NOMO-1 treated with DMSO at 0.1 percent for 48 hours (cell line): Measurements from ENCODE around the gene AKAP13.
"Not testable (repeated sequence)": the region's sequence is repeated elsewhere in the genome, so short reads cannot be mapped to it uniquely, and the experiment has no call there.

Experiments
- DNase-seq: peaks from one replicate; lab custom pipeline; 2025; ENCODE audit not compliant: unreplicated experiment; lab: John Stamatoyannopoulos, UW

The AKAP13 gene

DNA sequence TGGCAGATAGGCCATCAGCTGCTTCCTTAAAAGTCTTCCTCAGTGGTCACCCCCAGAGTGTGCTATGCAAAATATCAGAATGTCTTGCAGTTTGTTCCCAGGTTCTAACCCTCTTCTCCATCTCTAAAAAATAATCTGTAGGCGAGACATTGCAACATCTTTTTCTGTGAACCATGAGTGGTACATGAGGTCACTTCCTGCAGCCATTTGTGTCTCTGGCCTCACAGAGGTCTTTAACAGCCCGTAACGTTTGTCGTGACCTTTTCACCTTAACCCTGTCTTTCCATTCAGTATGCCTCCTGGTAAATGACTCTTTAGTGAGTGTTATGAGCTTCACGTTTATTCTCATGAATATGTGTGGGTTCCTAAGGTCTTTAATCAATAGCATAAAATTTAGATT, 269.0 kb downstream of the AKAP13 start:
- peak; percentile 88 for DNase-seq

DNA sequence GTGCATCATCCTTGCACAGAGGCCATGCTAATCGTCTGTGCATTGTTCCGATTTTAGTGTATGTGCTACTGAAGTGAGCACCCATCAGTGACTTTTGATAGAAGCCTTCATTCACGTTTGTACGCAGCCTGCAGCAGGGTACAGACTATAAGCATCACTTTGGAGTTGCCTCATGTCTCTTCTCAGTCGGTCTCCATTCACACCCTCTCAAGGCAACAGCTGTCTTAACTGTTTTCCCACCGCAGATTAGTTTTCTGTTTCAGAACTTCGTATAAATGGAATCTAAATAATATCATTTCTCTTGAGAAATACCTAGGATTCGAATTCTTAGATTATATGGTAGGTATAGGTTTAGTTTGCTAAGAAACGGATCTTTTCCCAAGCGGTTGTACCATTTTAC, 271.1 kb downstream of the AKAP13 start:
- DNase-seq, result no peak

DNA sequence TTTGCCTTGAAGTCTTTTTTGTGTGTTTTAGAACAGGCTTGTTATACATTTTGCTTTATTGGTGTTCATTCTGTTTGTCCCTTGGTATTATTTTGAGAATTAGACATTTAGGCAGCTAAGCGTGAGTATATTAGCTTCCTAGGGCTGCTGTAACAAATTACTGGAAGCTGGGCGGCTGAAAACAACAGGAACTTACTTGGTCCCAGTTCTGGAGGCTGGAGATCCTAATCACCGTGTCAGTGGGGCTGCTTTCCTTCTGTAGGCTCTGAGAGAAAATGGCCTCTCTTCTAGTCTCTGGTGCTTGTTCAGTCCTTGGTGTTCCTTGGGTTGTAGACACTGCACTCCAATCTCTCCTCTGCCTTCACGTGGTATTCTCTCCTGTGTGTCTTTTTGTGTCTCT, 272.1 kb downstream of the AKAP13 start:
- no peak for DNase-seq

- DNase-seq, result no peak
Measured at GRCh38 chr15:85657132-85657531, 276.7 kb downstream of the AKAP13 start.

- DNase-seq, result no peak
Measured at GRCh38 chr15:85658816-85659215, 278.4 kb downstream of the AKAP13 start.

- no peak for DNase-seq
Measured at GRCh38 chr15:85661859-85662258, 281.5 kb downstream of the AKAP13 start.

DNA sequence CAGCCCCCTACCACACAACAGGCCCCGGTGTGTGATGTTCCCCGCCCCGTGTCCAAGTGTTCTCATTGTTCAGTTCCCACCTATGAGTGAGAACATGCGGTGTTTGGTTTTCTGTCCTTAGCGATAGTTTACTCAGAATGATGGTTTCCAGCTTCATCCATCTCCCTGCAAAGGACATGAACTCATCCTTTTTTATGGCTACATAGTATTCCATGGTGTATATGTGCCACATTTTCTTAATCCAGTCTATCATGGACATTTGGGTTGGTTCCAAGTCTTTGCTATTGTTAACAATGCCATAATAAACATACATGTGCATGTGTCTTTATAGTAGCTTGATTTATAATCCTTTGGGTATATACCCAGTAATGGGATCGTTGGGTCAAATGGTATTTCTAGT, 285.3 kb downstream of the AKAP13 start:
- DNase-seq, result not testable (repeated sequence)

- peak; percentile 63 for DNase-seq
Measured at GRCh38 chr15:85667491-85668424, 287.4 kb downstream of the AKAP13 start.

DNA sequence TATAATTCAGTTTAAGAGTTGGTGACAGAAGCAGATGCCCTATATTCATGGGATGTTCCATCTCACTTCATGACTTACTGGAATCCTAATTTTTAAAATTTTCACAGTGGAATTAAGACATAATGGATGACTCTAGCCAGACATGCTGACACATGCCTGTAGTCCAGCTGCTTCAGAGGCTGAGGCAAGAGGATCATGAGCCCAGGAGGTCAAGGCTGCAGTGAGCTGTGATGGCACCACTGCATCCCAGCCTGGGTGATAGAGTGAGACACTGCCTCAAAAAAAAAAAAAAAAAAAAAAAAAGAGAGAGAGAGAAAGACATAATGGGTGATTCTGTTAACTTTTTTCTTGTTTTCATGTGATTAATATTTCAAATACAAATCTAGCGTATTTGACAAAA, 290.8 kb downstream of the AKAP13 start:
- no peak for DNase-seq

DNA sequence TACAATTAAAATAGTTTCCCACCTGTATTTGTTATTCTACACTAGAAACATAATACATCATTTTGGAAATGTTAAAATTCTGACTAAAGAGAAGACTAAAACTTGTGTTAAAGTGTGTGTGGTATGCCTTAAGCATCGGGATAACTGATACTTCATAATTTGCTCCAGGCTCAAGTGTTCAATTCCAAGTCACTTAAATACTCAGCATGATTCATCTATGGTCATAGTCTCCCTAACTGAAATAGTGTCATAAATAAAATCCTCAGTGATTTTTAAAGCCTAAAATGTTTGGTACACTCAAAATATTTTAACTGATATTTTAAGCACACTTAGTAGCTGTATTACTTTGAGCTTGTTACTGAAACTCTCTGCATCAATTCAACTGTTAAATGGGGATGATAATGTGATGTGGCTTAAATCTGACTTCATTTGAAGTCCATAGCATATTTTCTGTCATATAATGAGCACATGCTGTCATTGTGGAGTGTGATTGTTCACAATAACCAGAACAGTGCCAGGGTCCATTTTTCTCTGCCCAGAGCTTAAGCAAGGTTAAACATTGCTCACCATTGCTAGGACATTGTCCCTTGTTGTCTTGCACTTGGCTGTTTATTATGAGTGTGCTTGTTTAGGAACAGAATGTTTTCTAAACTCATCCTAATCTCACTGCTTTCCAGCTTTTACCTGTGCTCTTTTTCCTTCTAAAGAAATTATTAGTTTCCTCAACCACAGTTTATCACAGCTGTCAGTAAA, 292.1 kb downstream of the AKAP13 start:
- no peak for DNase-seq

DNA sequence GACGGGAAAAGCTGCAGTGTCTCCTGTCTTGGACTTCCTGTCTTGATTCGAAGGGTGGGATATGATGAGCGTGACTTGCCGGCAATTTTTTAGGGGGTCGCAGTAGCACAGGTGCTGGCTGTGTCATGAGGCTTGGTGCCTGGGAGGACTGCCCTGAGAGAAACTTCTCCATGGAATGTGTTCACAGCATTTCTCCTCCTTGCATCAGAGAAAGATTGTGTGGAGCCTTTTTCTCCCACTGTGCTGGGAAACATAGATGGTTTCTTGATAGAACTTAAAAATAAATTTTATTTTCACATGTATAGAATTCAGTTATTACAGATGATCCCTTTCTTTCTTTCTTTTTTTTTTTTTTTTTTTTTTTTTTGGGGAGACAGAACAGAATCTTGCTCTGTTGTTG, 292.9 kb downstream of the AKAP13 start:
- no peak for DNase-seq

GRCh38 chr15:85676342-85677098, 296.1 kb downstream of the AKAP13 start:
- DNase-seq, result no peak

DNA sequence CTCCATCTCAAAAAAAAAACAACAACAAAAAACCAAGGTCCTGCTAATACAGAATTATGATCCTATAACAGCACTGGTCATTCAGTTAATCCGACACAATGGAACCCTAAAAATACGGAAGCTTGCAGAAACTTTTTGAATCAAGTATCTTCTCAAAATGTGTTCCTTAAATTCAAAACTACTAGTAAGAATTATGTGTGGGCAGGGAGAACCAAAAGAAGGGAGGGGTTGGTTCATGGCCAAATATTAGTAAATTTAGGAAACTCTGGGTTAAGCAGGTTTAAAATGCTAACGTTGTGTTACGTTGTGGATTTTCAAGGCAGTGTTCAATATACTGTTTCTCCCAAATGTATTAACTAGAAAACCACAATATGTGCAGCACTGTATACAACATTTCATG, 298.8 kb downstream of the AKAP13 start:
- no peak for DNase-seq

GRCh38 chr15:85681386-85681785, 301.0 kb downstream of the AKAP13 start:
- DNase-seq, result no peak

DNA sequence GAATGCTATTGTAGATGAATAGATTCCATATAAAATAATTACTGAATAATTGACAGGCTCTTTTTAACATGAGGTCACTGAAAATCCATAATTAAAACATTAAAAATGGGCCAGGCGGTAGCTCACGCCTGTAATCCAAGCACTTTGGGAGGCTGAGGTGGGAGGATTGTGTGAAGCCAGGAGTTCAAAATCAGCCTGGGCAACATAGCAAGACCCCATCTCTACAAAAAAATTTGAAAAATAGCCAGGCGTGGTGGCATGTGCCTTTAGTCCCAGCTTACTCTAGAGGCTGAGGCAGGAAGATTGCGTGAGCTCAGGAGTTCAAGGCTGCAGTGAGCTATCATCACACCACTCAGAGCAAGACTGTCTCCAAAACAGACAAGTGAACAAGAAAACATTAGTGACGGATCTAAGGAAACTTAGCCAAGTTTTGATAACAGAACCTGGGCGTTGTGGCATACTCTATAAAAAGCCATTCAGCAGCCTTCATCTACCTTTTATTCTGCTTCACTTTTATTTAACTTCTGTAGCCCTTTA, 303.8 kb downstream of the AKAP13 start:
- no peak for DNase-seq

DNA sequence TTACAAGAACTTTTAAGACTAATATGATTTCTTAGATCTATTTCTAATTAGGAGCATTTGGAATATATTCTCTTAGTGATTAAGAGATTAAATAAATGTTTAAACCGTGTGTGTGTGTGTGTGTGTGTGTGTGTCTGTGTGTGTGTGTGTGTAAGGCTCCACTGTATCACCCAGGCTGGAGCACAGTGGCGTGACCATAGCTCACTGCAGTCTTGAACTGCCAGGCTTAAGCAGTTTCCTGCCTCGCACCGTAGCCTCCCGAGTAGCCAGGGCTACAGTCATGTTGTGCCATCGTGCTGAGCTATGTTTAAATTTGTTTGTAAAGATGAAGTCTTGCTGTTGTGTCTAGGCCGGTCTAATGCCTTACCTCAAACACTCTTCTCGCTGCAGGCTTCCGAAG, 305.0 kb downstream of the AKAP13 start:
- DNase-seq, result no peak

- DNase-seq, result peak; percentile 5
Measured at GRCh38 chr15:85687329-85687728, 306.9 kb downstream of the AKAP13 start.

DNA sequence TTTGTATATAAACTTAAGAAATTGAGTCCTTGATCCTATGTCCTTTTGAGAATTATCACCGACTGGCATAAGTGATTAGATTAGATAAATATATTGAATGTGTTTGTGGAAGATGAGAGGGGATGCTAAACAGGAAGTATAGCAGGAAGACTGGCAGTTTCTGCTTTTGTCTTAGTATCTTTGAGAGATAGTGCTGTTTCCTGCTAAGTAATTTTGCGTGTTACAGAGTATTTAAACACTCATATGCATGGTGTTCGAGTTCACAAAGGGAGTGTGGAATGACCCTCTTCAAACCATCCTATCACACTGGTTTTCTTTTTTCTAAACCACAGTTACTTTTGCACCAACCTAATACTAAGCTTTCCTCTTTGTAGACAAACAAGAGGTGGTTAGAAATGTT, 308.3 kb downstream of the AKAP13 start:
- DNase-seq, result peak; percentile 9

GRCh38 chr15:85689729-85690128, 309.3 kb downstream of the AKAP13 start:
- peak; percentile 82 for DNase-seq

DNA sequence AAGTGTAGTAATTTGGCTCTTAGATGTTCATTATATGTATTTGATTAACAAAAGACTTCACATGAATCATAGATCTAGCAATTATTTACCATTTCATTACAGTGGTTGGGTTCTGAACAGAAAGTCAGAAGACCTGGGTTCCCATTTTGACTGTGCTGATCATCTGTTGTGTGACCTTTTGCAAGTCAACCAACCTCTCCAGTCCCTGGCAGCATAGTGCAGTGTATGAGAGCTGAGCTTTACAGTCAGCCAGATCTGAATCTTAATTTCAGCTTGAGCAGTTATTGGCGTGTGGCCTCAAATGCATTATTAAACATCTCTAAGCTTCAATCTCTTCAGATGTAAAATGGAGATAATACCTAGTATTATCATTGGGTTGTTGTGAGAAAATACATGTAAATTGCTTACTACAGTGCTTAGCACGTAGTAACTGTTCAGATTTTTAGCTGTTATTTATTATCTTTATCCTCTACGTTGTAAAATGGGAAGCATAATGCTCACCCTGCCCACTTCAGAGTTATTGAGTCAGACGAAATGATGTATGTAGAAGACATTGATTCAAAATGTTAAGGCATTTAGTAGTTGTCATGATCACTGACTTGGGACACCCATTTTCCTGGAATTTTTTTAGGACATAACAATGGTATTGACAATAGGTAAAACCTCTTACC, 310.3 kb downstream of the AKAP13 start:
- peak; percentile 41 for DNase-seq
